ENCODE measurements around the gene FUBP3.

GRCh38 chr9:130599625-130600024 lies 20.2 kb downstream of the FUBP3 start:
- TF ChIP-seq, protein P1, sequence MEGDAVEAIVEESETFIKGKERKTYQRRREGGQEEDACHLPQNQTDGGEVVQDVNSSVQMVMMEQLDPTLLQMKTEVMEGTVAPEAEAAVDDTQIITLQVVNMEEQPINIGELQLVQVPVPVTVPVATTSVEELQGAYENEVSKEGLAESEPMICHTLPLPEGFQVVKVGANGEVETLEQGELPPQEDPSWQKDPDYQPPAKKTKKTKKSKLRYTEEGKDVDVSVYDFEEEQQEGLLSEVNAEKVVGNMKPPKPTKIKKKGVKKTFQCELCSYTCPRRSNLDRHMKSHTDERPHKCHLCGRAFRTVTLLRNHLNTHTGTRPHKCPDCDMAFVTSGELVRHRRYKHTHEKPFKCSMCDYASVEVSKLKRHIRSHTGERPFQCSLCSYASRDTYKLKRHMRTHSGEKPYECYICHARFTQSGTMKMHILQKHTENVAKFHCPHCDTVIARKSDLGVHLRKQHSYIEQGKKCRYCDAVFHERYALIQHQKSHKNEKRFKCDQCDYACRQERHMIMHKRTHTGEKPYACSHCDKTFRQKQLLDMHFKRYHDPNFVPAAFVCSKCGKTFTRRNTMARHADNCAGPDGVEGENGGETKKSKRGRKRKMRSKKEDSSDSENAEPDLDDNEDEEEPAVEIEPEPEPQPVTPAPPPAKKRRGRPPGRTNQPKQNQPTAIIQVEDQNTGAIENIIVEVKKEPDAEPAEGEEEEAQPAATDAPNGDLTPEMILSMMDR (IDR thresholded peaks at IDR 0.05) = no peak
- TF ChIP-seq EZH2 (IDR thresholded peaks at IDR 0.05) = no peak

All from neural progenitor cell (in vitro differentiated cells).